CD14-positive monocyte (primary cell): ENCODE data around the gene OPALIN. TPM values are rescaled to one million over a fixed set of nuclear protein-coding genes. Genes with fewer than 3 reads are reported as not detected.

Experiments used
- DNase-seq, 3 donors: peaks; one replicate each; pipeline ENCODE4 v3.0.0-alpha.2; 2011 to 2022
- H2AFZ ChIP-seq: 2 replicates; pipeline ENCODE4 v1.6.0; 2012; ENCODE audit warnings: mild to moderate bottlenecking, low read depth, low read length, inconsistent platforms; ENCODE audit not compliant: insufficient read depth, poor library complexity, severe bottlenecking
- H3K27ac ChIP-seq, 2 donors: 1 replicate in 1 of 2; 2 replicates in 1 of 2; pipeline ENCODE4 v1.5.1; 2012 to 2013; ENCODE audit warnings: low read length in 2 of 2, control low read depth in 1 of 2, inconsistent platforms in 1 of 2, low read depth in 1 of 2, mild to moderate bottlenecking in 1 of 2
- H3K27me3 ChIP-seq, 2 donors: one replicate each; pipeline versions ENCODE4 v1.6.0 to v1.6.1; 2011 to 2013; ENCODE audit warnings: low read length in 2 of 2; ENCODE audit not compliant: control insufficient read depth in 2 of 2, insufficient read depth in 2 of 2
- H3K36me3 ChIP-seq, 2 donors: replicated peaks in 1 of 2; 1 replicate in 1 of 2; 2 replicates in 1 of 2; pipeline versions ENCODE4 v1.5.1 to v1.6.1; 2012 to 2013; ENCODE audit warnings: low read length in 2 of 2, control low read depth in 1 of 2, inconsistent platforms in 1 of 2, mild to moderate bottlenecking in 1 of 2; ENCODE audit not compliant: insufficient read depth in 2 of 2, control insufficient read depth in 1 of 2
- H3K4me1 ChIP-seq, 2 donors: 1 replicate in 1 of 2; 2 replicates in 1 of 2; pipeline versions ENCODE4 v1.5.1 to v1.6.1; 2012 to 2013; ENCODE audit warnings: low read length in 2 of 2, control low read depth in 1 of 2, inconsistent platforms in 1 of 2, mild to moderate bottlenecking in 1 of 2, moderate library complexity in 1 of 2; ENCODE audit not compliant: insufficient read depth in 2 of 2, control insufficient read depth in 1 of 2
- H3K4me2 ChIP-seq: replicated peaks from 2 replicates; pipeline ENCODE3; 2012; ENCODE audit warnings: low read length, moderate library complexity, mild to moderate bottlenecking; ENCODE audit not compliant: poor library complexity, severe bottlenecking; ENCODE audit errors: extremely low read depth
- H3K4me3 ChIP-seq, 3 experiments: fragments of 200-600 bp in 1 of 3; sonication (generic) in 1 of 3; replicated peaks in 1 of 3; 1 replicate in 2 of 3; 2 replicates in 1 of 3; pipeline ENCODE4 v1.5.1; 2011 to 2013; ENCODE audit warnings: low read length in 3 of 3, mild to moderate bottlenecking in 3 of 3, control low read depth in 2 of 3, low read depth in 2 of 3, inconsistent platforms in 1 of 3, moderate library complexity in 1 of 3
- H3K79me2 ChIP-seq: 2 replicates; pipeline ENCODE4 v1.6.0; 2012; ENCODE audit warnings: mild to moderate bottlenecking, control low read depth, inconsistent platforms, low read length, moderate library complexity; ENCODE audit not compliant: insufficient read depth
- H3K9ac ChIP-seq: 2 replicates; pipeline ENCODE4 v1.6.0; 2017; ENCODE audit warnings: low read length, mild to moderate bottlenecking; ENCODE audit not compliant: insufficient read depth, poor library complexity, severe bottlenecking
- H3K9me3 ChIP-seq, 2 donors: replicated peaks in 1 of 2; 1 replicate in 1 of 2; 2 replicates in 1 of 2; pipeline versions ENCODE4 v1.5.1 to v1.6.1; 2012 to 2013; ENCODE audit warnings: low read length in 2 of 2, control low read depth in 1 of 2; ENCODE audit not compliant: control insufficient read depth in 1 of 2, insufficient read depth in 1 of 2
- H4K20me1 ChIP-seq: 2 replicates; pipeline ENCODE4 v1.6.0; 2012; ENCODE audit warnings: mild to moderate bottlenecking, low read length, control low read depth, moderate library complexity; ENCODE audit not compliant: insufficient read depth
- H3K27ac Mint-ChIP-seq, 7 donors: one replicate each; pipeline ENCODE4 v1.8.0; 2020; ENCODE audit warnings: mild to moderate bottlenecking in 7 of 7, mixed read lengths in 7 of 7, moderate library complexity in 6 of 7, inconsistent platforms in 2 of 7
- H3K27me3 Mint-ChIP-seq, 3 donors: one replicate each; pipeline ENCODE4 v1.8.0; 2021 to 2022; ENCODE audit warnings: low read depth in 3 of 3, mild to moderate bottlenecking in 3 of 3, mixed read lengths in 3 of 3, moderate library complexity in 3 of 3, inconsistent platforms in 1 of 3
- H3K36me3 Mint-ChIP-seq, 2 donors: one replicate each; pipeline ENCODE4 v1.8.0; 2020; ENCODE audit warnings: mixed read lengths in 2 of 2, inconsistent platforms in 1 of 2, mild to moderate bottlenecking in 1 of 2
- H3K4me1 Mint-ChIP-seq: one replicate; pipeline ENCODE4 v1.8.0; 2020; ENCODE audit warnings: mild to moderate bottlenecking, mixed read lengths
- H3K4me3 Mint-ChIP-seq, 2 donors: one replicate each; pipeline ENCODE4 v1.8.0; 2020; ENCODE audit warnings: mild to moderate bottlenecking in 2 of 2, mixed read lengths in 2 of 2, moderate library complexity in 1 of 2
- H3K9me3 Mint-ChIP-seq, 7 donors: one replicate each; pipeline ENCODE4 v1.8.0; 2020 to 2022; ENCODE audit warnings: mixed read lengths in 7 of 7, mild to moderate bottlenecking in 6 of 7, moderate library complexity in 6 of 7, inconsistent platforms in 2 of 7
- WGBS: methylation state at CpG from one replicate; pipeline ENCODE4 v1.1.5; 2013; ENCODE audit warnings: missing lambda C conversion rate; ENCODE audit not compliant: insufficient coverage; 5-methylcytosine and 5-hydroxymethylcytosine counted together
- intact Hi-C, 2 donors: fragments of 100-400 bp; cut with micrococcal nuclease; formaldehyde crosslinking; loops; one replicate each; pipeline versions ENCODE4 v1.15.0 to v1.15.1; 2023
- polyA plus RNA-seq, 3 donors: library from polyadenylated mRNA; depleted of rRNA in 1 of 3; unstranded in 2 of 3; stranded (reverse) in 1 of 3; fragments of 300-500 nt in 2 of 3; fragments of >200 nt in 1 of 3; fragmentation: Illumina TruSeq in 2 of 3; gene quantifications; 1 replicate in 2 of 3; 2 replicates in 1 of 3; pipeline ENCODE4 v1.2.3, GENCODE V29; 2012 to 2021
- TF ChIP-seq, protein P1 (sequence below): fragments of 200-600 bp; IDR thresholded peaks from one replicate; pipeline ENCODE4 v1.8.0; 2022; ENCODE audit warnings: antibody characterized with exemption, mild to moderate bottlenecking

OPALIN gene
- polyA plus RNA-seq, 3 donors, result not detected

GRCh38 chr10:96345222-96345621 is 13.6 kb downstream of the OPALIN start:
- Histone ChIP-seq H3K79me2 (no peaks in the 10 kb centered on the region), H3K4me2 (no peak overlapping the region), H3K4me3 (no peak overlapping the region), H3K36me3 (no peaks in the 10 kb centered on the region), H3K9me3 (peaks cover 5 to 7% of the 10 kb centered on the region in 2 donors), H4K20me1 (no peaks in the 10 kb centered on the region), H3K27ac (no peak overlapping the region), H2AFZ (no peak overlapping the region), H3K9ac (no peak overlapping the region), H3K27me3 (no peaks in the 10 kb centered on the region), H3K4me1 (no peaks in the 10 kb centered on the region)
- peak overlapping the region in 1 of 7 donors; percentile 16 for H3K27ac Mint-ChIP-seq
- H3K9me3 Mint-ChIP-seq, result peaks cover 6 to 21% (median 11%) of the 10 kb centered on the region in 7 donors
- H3K4me1 Mint-ChIP-seq, result peaks cover 6% of the 10 kb centered on the region
- TF ChIP-seq, protein P1, sequence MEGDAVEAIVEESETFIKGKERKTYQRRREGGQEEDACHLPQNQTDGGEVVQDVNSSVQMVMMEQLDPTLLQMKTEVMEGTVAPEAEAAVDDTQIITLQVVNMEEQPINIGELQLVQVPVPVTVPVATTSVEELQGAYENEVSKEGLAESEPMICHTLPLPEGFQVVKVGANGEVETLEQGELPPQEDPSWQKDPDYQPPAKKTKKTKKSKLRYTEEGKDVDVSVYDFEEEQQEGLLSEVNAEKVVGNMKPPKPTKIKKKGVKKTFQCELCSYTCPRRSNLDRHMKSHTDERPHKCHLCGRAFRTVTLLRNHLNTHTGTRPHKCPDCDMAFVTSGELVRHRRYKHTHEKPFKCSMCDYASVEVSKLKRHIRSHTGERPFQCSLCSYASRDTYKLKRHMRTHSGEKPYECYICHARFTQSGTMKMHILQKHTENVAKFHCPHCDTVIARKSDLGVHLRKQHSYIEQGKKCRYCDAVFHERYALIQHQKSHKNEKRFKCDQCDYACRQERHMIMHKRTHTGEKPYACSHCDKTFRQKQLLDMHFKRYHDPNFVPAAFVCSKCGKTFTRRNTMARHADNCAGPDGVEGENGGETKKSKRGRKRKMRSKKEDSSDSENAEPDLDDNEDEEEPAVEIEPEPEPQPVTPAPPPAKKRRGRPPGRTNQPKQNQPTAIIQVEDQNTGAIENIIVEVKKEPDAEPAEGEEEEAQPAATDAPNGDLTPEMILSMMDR, result no peak
- no peak for DNase-seq
- no CpG with 5 or more reads among the region's 2 CpGs for WGBS
- peaks cover 0 to 3% (median 1%) of the 10 kb centered on the region in 3 donors for H3K27me3 Mint-ChIP-seq
- intact Hi-C loops, result no loop called here
- H3K36me3 Mint-ChIP-seq, result no peaks in the 10 kb centered on the region
- no peak overlapping the region for H3K4me3 Mint-ChIP-seq

DNA sequence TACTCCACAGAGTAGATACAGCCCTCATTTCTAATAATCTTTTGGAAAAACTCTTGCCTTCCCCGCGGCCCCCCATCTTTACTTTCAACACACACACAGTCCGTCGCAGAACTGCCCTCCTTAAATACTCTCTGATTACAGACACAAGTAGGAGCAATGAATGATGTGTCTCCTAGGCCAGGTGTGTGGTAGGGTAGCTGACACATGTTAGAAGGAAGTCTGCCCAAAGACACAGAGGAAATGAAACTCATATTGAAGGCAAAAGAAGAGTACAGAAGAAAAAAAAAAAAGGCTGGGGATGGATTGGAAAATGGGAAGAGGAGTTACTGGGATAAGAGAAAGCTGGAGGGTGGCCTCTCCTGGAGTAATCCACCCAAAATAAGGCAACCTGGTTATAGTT is 14.6 kb downstream of the OPALIN start:
- H3K36me3 Mint-ChIP-seq, result no peaks in the 10 kb centered on the region
- Histone ChIP-seq H3K9me3 (peaks cover 5 to 7% of the 10 kb centered on the region in 2 donors), H3K27me3 (no peaks in the 10 kb centered on the region), H2AFZ (no peak overlapping the region), H3K4me2 (no peak overlapping the region), H3K4me1 (no peaks in the 10 kb centered on the region), H3K79me2 (no peaks in the 10 kb centered on the region), H3K4me3 (no peak overlapping the region), H3K36me3 (no peaks in the 10 kb centered on the region), H4K20me1 (no peaks in the 10 kb centered on the region), H3K27ac (no peak overlapping the region), H3K9ac (no peak overlapping the region)
- WGBS, result no CpG with 5 or more reads among the region's 4 CpGs
- H3K27me3 Mint-ChIP-seq, result peaks cover 0 to 1% (median 0%) of the 10 kb centered on the region in 3 donors
- TF ChIP-seq, protein P1, result no peak
- peaks cover 6 to 21% (median 11%) of the 10 kb centered on the region in 7 donors for H3K9me3 Mint-ChIP-seq
- H3K4me1 Mint-ChIP-seq, result peaks cover 6% of the 10 kb centered on the region
- DNase-seq, result no peak
- H3K27ac Mint-ChIP-seq, result no peak overlapping the region
- H3K4me3 Mint-ChIP-seq, result no peak overlapping the region
- intact Hi-C loops, result no loop called here
